ENCODE results near the gene BMPR1A. TPM values are rescaled to one million over a fixed set of nuclear protein-coding genes. Genes with fewer than 3 reads are reported as not detected.

Gene BMPR1A
- total RNA-seq, 2 donors from 2014 or later = 69.4 to 96.4 TPM

DNA sequence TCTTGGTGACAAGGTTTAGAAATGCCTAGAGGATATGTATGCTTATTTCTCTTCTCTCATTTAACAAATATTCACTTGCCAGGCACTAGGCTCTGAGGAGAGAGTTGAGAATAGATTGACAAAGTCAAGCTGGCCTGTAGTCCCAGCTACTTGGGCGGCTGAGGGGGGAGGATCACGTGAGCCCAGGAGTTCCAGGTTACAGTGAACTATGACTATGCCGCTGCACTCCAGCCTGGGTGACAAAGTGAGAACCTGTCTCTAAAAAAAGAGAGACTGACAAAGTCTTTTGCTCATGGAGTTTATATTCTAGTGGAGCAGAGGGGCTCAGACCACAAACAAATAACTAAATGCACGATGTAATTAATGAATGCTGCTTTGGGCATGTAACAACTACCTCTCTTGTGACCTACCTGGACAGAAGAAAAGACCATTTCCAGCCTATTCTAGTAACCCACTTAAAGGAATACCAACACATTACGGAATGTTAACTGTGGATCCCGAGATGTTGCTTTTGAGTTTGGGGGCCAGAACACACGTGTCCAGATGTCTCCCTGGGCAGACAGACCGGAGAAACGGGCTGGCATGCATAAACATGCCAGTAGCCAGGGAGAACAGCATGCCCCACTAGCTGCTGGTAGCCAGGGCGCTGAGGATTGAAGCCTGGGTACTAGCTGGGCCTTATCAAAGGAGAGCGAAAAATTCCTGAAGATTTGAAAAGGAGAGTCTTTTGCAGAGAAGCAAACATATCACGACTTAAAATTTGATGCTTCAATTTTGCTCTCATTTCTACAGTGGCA is 2.6 kb upstream of the BMPR1A start:
- Mint-ChIP-seq H3K27ac (peak overlapping the region; percentile 62), H3K4me3 (peak overlapping the region; percentile 93), H3K27me3 (ENCODE audit: insufficient read depth) (no peaks in the 10 kb centered on the region), H3K36me3 (ENCODE audit: low read depth) (no peaks in the 10 kb centered on the region), H3K4me1 (peaks cover 14% of the 10 kb centered on the region), H3K9me3 (no peaks in the 10 kb centered on the region)
- Histone ChIP-seq H3K9me3 (ENCODE audit: control insufficient read depth, low read length) (no peaks in the 10 kb centered on the region), H3K27me3 (ENCODE audit: control insufficient read depth, insufficient read depth, low read length, poor library complexity, severe bottlenecking) (no peaks in the 10 kb centered on the region), H3K27ac (ENCODE audit: low read depth, low read length) (no peak overlapping the region), H3K9ac (ENCODE audit: extremely low read depth, low read length, poor library complexity, severe bottlenecking) (no peak overlapping the region), H3K4me3 (ENCODE audit: low read length) (no peak overlapping the region), H3K4me1 (ENCODE audit: control insufficient read depth, insufficient read depth, low read length) (no peaks in the 10 kb centered on the region), H3K36me3 (ENCODE audit: control insufficient read depth, insufficient read depth, low read length) (no peaks in the 10 kb centered on the region)
- TF ChIP-seq, protein P1, sequence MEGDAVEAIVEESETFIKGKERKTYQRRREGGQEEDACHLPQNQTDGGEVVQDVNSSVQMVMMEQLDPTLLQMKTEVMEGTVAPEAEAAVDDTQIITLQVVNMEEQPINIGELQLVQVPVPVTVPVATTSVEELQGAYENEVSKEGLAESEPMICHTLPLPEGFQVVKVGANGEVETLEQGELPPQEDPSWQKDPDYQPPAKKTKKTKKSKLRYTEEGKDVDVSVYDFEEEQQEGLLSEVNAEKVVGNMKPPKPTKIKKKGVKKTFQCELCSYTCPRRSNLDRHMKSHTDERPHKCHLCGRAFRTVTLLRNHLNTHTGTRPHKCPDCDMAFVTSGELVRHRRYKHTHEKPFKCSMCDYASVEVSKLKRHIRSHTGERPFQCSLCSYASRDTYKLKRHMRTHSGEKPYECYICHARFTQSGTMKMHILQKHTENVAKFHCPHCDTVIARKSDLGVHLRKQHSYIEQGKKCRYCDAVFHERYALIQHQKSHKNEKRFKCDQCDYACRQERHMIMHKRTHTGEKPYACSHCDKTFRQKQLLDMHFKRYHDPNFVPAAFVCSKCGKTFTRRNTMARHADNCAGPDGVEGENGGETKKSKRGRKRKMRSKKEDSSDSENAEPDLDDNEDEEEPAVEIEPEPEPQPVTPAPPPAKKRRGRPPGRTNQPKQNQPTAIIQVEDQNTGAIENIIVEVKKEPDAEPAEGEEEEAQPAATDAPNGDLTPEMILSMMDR (conservative IDR thresholded peaks at IDR 0.05) = no peak
- 90 to 91% methylated on average over 12 of the region's 12 CpGs for WGBS, 2 experiments (ENCODE audit: insufficient coverage in 1 of 2, insufficient read length in 1 of 2)
- DNase-seq = no peak

DNA sequence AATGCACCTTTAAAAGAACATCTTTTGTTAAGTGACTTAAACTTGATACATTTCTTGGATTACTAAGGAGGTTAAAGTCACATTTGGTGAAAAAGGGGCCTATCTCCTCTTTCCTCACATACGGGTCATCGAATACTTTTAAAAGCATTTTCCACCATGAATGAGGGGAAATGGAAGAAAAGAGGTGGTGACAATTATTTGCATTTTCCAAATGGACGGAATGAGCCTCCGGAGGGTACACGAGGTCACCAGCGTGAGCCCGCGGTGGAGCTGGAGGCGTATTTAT is 1.0 kb upstream of the BMPR1A start:
- Mint-ChIP-seq H3K9me3 (no peaks in the 10 kb centered on the region), H3K4me1 (peaks cover 25% of the 10 kb centered on the region), H3K27me3 (ENCODE audit: insufficient read depth) (no peaks in the 10 kb centered on the region), H3K36me3 (ENCODE audit: low read depth) (no peaks in the 10 kb centered on the region), H3K4me3 (peak overlapping the region; percentile 93), H3K27ac (peak overlapping the region; percentile 97)
- Histone ChIP-seq H3K4me1 (ENCODE audit: control insufficient read depth, insufficient read depth, low read length) (no peaks in the 10 kb centered on the region), H3K4me3 (ENCODE audit: low read length) (peak overlapping the region; percentile 82), H3K9ac (ENCODE audit: extremely low read depth, low read length, poor library complexity, severe bottlenecking) (peak overlapping the region; percentile 97), H3K27me3 (ENCODE audit: control insufficient read depth, insufficient read depth, low read length, poor library complexity, severe bottlenecking) (no peaks in the 10 kb centered on the region), H3K27ac (ENCODE audit: low read depth, low read length) (peak overlapping the region; percentile 95), H3K36me3 (ENCODE audit: control insufficient read depth, insufficient read depth, low read length) (no peaks in the 10 kb centered on the region), H3K9me3 (ENCODE audit: control insufficient read depth, low read length) (no peaks in the 10 kb centered on the region)
- WGBS, 2 experiments (ENCODE audit: insufficient coverage in 1 of 2, insufficient read length in 1 of 2) = 0% methylated on average over 7 of the region's 9 CpGs; no CpG with 5 or more reads in 1 of the 2 experiments
- no peak for DNase-seq
- TF ChIP-seq, protein P1 (conservative IDR thresholded peaks at IDR 0.05) = no peak

GRCh38 chr10:86755740-86756510 is 494 bp upstream of the BMPR1A start:
- H3K4me3 ChIP-seq (ENCODE audit: low read length) = peak overlapping the region; percentile 82
- Mint-ChIP-seq H3K27me3 (ENCODE audit: insufficient read depth) (no peaks in the 10 kb centered on the region), H3K36me3 (ENCODE audit: low read depth) (no peaks in the 10 kb centered on the region), H3K4me1 (peaks cover 26% of the 10 kb centered on the region), H3K4me3 (peak overlapping the region; percentile 93), H3K9me3 (no peaks in the 10 kb centered on the region), H3K27ac (peak overlapping the region; percentile 97)
- H3K36me3 ChIP-seq (ENCODE audit: control insufficient read depth, insufficient read depth, low read length) = peaks cover 4% of the 10 kb centered on the region
- TF ChIP-seq, protein P1 (conservative IDR thresholded peaks at IDR 0.05) = no peak
- H3K9me3 ChIP-seq (ENCODE audit: control insufficient read depth, low read length) = no peaks in the 10 kb centered on the region
- H3K9ac ChIP-seq (ENCODE audit: extremely low read depth, low read length, poor library complexity, severe bottlenecking) = peak overlapping the region; percentile 97
- peak; percentile 90 for DNase-seq
- H3K27me3 ChIP-seq (ENCODE audit: control insufficient read depth, insufficient read depth, low read length, poor library complexity, severe bottlenecking) = no peaks in the 10 kb centered on the region
- H3K4me1 ChIP-seq (ENCODE audit: control insufficient read depth, insufficient read depth, low read length) = no peaks in the 10 kb centered on the region
- WGBS, 2 experiments (ENCODE audit: insufficient coverage in 1 of 2, insufficient read length in 1 of 2) = 0% methylated on average over 11 to 89 of the region's 89 CpGs
- H3K27ac ChIP-seq (ENCODE audit: low read depth, low read length) = peak overlapping the region; percentile 95
